Neutrophil (primary cell): ENCODE data around the gene SDCBP2.

Experiments used
- H3K27ac ChIP-seq: fragments of 200-600 bp; sonication (generic); 2 replicates; pipeline ENCODE4 v1.5.1; 2016; ENCODE audit warnings: mild to moderate bottlenecking, moderate library complexity
- H3K27me3 ChIP-seq: fragments of 200-600 bp; sonication (generic); 2 replicates; pipeline ENCODE4 v1.6.0; 2016; ENCODE audit warnings: mild to moderate bottlenecking
- H3K36me3 ChIP-seq: fragments of 200-600 bp; sonication (generic); 2 replicates; pipeline ENCODE4 v1.5.1; 2017
- H3K4me1 ChIP-seq, 2 experiments: fragments of 200-600 bp in 1 of 2; sonication (generic) in 1 of 2; 1 replicate in 1 of 2; 2 replicates in 1 of 2; pipeline versions ENCODE4 v1.5.1 to v1.6.1; 2013 to 2016; ENCODE audit warnings: low read depth in 1 of 2, low read length in 1 of 2, mild to moderate bottlenecking in 1 of 2, moderate library complexity in 1 of 2; ENCODE audit not compliant: control insufficient read depth in 1 of 2, insufficient read depth in 1 of 2
- H3K4me3 ChIP-seq, 2 experiments: fragments of 200-600 bp in 1 of 2; sonication (generic) in 1 of 2; 1 replicate in 1 of 2; 2 replicates in 1 of 2; pipeline ENCODE4 v1.5.1; 2013 to 2016; ENCODE audit warnings: low read depth in 1 of 2, low read length in 1 of 2, mild to moderate bottlenecking in 1 of 2, moderate library complexity in 1 of 2
- H3K9me3 ChIP-seq: fragments of 200-600 bp; sonication (generic); 2 replicates; pipeline ENCODE4 v1.5.1; 2016
- TF ChIP-seq, protein P1 (sequence below): fragments of 200-600 bp; sonication (generic); IDR thresholded peaks from 2 replicates; pipeline ENCODE4 v1.5.1; 2016; ENCODE audit warnings: antibody characterized with exemption

Gene SDCBP2

DNA sequence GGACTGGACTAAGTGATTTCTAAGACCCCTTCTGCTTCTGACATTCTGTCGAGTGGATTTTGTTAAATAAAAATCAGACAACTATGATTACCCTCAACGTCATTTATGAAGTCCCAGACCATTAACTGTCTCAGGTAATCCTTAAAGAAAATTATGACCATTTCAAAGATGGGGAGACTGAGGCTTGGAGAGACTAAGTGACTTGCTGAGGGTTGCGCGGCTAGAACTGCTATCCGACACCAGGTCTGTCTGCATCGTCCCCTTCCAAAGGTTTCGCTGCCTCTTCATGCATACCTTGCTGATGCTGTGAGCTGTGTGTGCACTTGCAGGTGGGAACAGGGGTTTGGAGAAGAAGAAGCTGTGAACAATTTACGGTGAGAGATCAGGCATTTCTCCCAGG lies 59.7 kb downstream of the SDCBP2 start:
- H3K4me1 ChIP-seq: peaks cover 0 to 4% of the 10 kb centered on the region in 2 experiments
- H3K27me3 ChIP-seq: peaks cover 49% of the 10 kb centered on the region
- H3K27ac ChIP-seq: no peak overlapping the region
- H3K9me3 ChIP-seq: no peaks in the 10 kb centered on the region
- TF ChIP-seq, protein P1, sequence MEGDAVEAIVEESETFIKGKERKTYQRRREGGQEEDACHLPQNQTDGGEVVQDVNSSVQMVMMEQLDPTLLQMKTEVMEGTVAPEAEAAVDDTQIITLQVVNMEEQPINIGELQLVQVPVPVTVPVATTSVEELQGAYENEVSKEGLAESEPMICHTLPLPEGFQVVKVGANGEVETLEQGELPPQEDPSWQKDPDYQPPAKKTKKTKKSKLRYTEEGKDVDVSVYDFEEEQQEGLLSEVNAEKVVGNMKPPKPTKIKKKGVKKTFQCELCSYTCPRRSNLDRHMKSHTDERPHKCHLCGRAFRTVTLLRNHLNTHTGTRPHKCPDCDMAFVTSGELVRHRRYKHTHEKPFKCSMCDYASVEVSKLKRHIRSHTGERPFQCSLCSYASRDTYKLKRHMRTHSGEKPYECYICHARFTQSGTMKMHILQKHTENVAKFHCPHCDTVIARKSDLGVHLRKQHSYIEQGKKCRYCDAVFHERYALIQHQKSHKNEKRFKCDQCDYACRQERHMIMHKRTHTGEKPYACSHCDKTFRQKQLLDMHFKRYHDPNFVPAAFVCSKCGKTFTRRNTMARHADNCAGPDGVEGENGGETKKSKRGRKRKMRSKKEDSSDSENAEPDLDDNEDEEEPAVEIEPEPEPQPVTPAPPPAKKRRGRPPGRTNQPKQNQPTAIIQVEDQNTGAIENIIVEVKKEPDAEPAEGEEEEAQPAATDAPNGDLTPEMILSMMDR: no peak
- H3K36me3 ChIP-seq: no peaks in the 10 kb centered on the region
- H3K4me3 ChIP-seq: no peak overlapping the region

DNA sequence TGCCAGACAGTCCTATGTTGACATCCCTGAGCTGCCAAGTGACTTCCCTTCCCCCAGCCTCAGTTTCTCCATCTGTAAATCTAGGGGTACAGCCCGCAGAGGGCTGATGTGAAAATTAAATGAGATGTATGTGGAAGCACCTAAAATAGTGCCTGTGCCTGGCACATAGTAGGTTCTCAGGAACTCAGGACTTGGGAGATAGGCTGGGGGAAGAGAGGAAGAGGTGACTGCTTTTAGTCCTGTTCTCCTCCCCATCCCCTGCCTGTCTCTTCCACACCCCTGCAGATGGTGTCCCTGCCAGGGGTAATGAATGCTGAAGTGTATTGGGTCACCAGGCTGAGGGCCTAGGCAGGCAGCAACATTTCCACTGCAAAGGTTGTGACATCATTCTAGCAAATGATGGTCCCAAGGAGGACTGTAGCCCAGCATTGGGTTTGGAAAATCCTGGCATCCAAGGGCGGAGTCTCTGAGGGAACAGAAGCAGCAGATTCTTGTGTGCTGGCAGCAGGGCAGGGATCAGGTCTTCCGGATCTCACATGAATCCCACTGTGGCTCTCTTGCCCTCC lies 61.0 kb downstream of the SDCBP2 start:
- Histone ChIP-seq H3K4me1 (peaks cover 0 to 4% of the 10 kb centered on the region in 2 experiments), H3K36me3 (no peaks in the 10 kb centered on the region), H3K4me3 (no peak overlapping the region), H3K27me3 (peaks cover 62% of the 10 kb centered on the region), H3K27ac (no peak overlapping the region), H3K9me3 (no peaks in the 10 kb centered on the region)
- TF ChIP-seq, protein P1: no peak

DNA sequence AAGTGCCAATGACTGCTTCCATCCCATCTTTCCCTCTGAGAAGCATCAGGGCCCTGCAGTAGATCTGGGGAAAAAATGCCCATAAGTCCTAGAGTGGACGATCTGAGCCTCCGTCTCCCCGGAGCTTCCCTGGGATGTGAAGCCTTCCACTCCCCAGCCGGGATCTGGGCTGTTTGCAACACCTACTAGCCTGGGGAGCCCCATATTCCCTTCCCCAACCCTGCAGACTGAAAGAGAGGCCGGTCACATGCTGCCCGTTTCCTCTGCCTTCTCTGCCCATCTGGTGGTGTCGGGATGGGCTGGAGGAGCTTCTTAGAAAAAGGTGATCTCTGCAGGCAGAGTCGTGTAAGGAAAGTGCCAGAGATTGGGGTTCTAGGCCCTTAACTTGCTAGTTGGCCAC lies 61.8 kb downstream of the SDCBP2 start:
- no peaks in the 10 kb centered on the region for H3K9me3 ChIP-seq
- TF ChIP-seq, protein P1: no peak

DNA sequence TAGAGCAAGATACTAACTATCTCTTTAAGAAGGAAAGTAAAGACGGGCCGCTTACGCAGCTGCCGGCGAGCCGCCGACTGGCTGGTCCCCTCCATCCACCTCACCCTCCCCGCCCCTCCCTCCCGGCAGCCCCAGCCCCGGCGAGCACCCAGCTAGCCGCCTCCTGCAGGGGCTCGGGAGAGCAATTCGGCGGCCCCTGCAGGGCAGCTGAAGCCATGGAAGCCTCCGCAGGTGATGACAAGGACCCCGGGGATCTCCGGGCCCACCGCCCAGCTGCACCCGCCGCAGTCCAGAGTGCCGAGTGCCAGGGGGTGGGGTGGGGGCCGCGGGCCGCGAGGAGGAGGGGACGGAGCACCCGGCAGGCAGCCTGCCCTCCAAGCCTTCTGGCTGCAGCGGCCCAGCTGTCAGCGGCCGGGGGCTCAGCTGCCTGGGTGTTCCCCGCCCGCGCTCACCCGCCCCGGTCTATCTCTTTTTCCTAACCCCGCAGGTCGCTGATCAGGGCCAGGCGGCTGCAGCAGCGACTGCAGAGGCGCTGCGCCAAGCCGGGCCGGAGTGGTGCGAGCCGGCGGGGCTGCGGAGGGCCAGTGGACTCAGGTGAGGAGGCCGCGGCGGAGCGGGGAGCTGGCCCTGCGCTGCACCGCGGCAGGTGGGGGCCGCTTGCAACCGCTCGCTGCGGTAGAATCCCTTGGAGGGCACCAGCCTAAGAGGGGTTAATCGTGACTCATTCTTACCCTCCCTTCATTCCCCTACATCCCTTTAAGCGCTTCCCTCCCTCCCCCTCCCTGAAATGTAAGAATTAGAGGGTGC lies 62.6 kb downstream of the SDCBP2 start, which contains the start of gene SNPH:
Gene SNPH, plus strand, starts transcription at position 128 of the 807 bp plus-strand sequence. CDS start 29,946 bp downstream, outside the sequence.
- Histone ChIP-seq H3K27me3 (peaks cover 78% of the 10 kb centered on the region), H3K36me3 (no peaks in the 10 kb centered on the region), H3K27ac (no peak within 1 kb of the TSS), H3K4me3 (no peak within 1 kb of the TSS), H3K4me1 (peaks cover 0 to 4% of the 10 kb centered on the region in 2 experiments), H3K9me3 (no peaks in the 10 kb centered on the region)
- TF ChIP-seq, protein P1: no peak

More for the DNA sequence above, 61.8 kb downstream of the SDCBP2 start:
- Histone ChIP-seq H3K4me3 (no peak overlapping the region), H3K36me3 (no peaks in the 10 kb centered on the region), H3K27me3 (peaks cover 70% of the 10 kb centered on the region), H3K4me1 (peaks cover 0 to 4% of the 10 kb centered on the region in 2 experiments), H3K27ac (no peak overlapping the region)

DNA sequence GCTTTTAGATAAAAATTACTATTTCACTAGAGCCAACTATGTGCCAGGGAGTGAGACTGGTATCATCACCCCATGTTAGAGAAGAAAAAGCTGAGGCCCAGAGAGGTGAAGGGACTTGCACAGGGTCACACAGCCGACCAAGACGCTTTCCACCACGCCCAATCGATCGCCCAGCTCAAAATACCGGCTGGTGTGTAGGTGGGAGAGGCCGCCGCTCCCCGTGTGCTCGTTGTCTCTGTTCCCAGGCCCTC lies 63.1 kb downstream of the SDCBP2 start:
- TF ChIP-seq, protein P1: no peak
- H3K27me3 ChIP-seq: peaks cover 83% of the 10 kb centered on the region
- no peaks in the 10 kb centered on the region for H3K9me3 ChIP-seq
- no peaks in the 10 kb centered on the region for H3K36me3 ChIP-seq
- H3K4me3 ChIP-seq: no peak overlapping the region
- H3K27ac ChIP-seq: no peak overlapping the region
- H3K4me1 ChIP-seq: peaks cover 0 to 4% of the 10 kb centered on the region in 2 experiments
